Neural progenitor cell (in vitro differentiated cells): ENCODE data around the gene URB1. TPM values are rescaled to one million over a fixed set of nuclear protein-coding genes. Genes with fewer than 3 reads are reported as not detected.

Experiments
- DNase-seq: peaks from one replicate; pipeline ENCODE4 v3.0.0-alpha.2; 2016; ENCODE audit warnings: low spot score
- H2AFZ ChIP-seq: fragments of 200-600 bp; sonication (generic); replicated peaks from 2 replicates; pipeline ENCODE4 v1.6.1; 2016; ENCODE audit warnings: antibody characterized with exemption
- H3F3A ChIP-seq: fragments of 200-600 bp; sonication (generic); 2 replicates; pipeline ENCODE4 v1.6.1; 2016; ENCODE audit warnings: antibody characterized with exemption, low read depth
- H3K27ac ChIP-seq: fragments of 200-600 bp; sonication (generic); 2 replicates; pipeline ENCODE4 v1.5.1; 2016; ENCODE audit warnings: mild to moderate bottlenecking
- H3K27me3 ChIP-seq: fragments of 200-600 bp; sonication (generic); 2 replicates; pipeline ENCODE4 v1.6.1; 2016; ENCODE audit warnings: mild to moderate bottlenecking, moderate library complexity
- H3K36me3 ChIP-seq: fragments of 200-600 bp; sonication (generic); 2 replicates; pipeline ENCODE4 v1.5.1; 2016
- H3K4me1 ChIP-seq: fragments of 200-600 bp; sonication (generic); 2 replicates; pipeline ENCODE4 v1.6.1; 2016; ENCODE audit warnings: mixed run types
- H3K4me2 ChIP-seq: fragments of 200-600 bp; sonication (generic); 2 replicates; pipeline ENCODE4 v1.6.1; 2016
- H3K4me3 ChIP-seq: fragments of 200-600 bp; sonication (generic); 2 replicates; pipeline ENCODE4 v1.5.1; 2016
- H3K79me2 ChIP-seq: fragments of 200-600 bp; sonication (generic); 2 replicates; pipeline ENCODE4 v1.6.1; 2016; ENCODE audit warnings: low read depth
- H3K9ac ChIP-seq: fragments of 200-600 bp; sonication (generic); 2 replicates; pipeline ENCODE4 v1.6.1; 2016
- H3K9me3 ChIP-seq: fragments of 200-600 bp; sonication (generic); 2 replicates; pipeline ENCODE4 v1.5.1; 2016; ENCODE audit warnings: low read depth
- H4K20me1 ChIP-seq: fragments of 200-600 bp; sonication (generic); 2 replicates; pipeline ENCODE4 v1.6.1; 2016; ENCODE audit warnings: low read depth
- H3K27ac Mint-ChIP-seq: 3 replicates; pipeline ENCODE4 v1.8.0; 2021; ENCODE audit warnings: mixed read lengths
- H3K27me3 Mint-ChIP-seq: 2 replicates; pipeline ENCODE4 v1.8.0; 2022; ENCODE audit warnings: low read depth, mild to moderate bottlenecking, inconsistent platforms, moderate library complexity, mixed read lengths; ENCODE audit not compliant: insufficient read depth
- H3K36me3 Mint-ChIP-seq: 3 replicates; pipeline ENCODE4 v1.8.0; 2021; ENCODE audit warnings: mixed read lengths
- H3K4me1 Mint-ChIP-seq: 3 replicates; pipeline ENCODE4 v1.8.0; 2021; ENCODE audit warnings: mixed read lengths
- H3K4me3 Mint-ChIP-seq: 3 replicates; pipeline ENCODE4 v1.8.0; 2021; ENCODE audit warnings: mild to moderate bottlenecking, moderate library complexity, mixed read lengths
- H3K9me3 Mint-ChIP-seq: 3 replicates; pipeline ENCODE4 v1.8.0; 2020; ENCODE audit warnings: mixed read lengths
- EZH2 ChIP-seq: fragments of 200-600 bp; sonication (generic); IDR thresholded peaks from 2 replicates; pipeline ENCODE4 v1.6.1; 2017; ENCODE audit warnings: antibody characterized with exemption, mild to moderate bottlenecking, moderate library complexity
- EZH2phosphoT487 ChIP-seq: fragments of 200-600 bp; sonication (generic); IDR thresholded peaks from 2 replicates; pipeline ENCODE4 v1.6.1; 2017; ENCODE audit warnings: antibody characterized with exemption
- total RNA-seq: library from RNA; depleted of rRNA; stranded (reverse); fragments of >200 nt; gene quantifications from 2 replicates; pipeline ENCODE4 v1.2.3, GENCODE V29; 2015; ENCODE audit warnings: low replicate concordance
- TF ChIP-seq, protein P1 (sequence below): fragments of 200-600 bp; sonication (generic); IDR thresholded peaks from 2 replicates; pipeline ENCODE4 v1.5.1; 2017; ENCODE audit warnings: antibody characterized with exemption, mild to moderate bottlenecking

The URB1 gene
- total RNA-seq, 1 donor from 2014 or later: 7.7 TPM

DNA sequence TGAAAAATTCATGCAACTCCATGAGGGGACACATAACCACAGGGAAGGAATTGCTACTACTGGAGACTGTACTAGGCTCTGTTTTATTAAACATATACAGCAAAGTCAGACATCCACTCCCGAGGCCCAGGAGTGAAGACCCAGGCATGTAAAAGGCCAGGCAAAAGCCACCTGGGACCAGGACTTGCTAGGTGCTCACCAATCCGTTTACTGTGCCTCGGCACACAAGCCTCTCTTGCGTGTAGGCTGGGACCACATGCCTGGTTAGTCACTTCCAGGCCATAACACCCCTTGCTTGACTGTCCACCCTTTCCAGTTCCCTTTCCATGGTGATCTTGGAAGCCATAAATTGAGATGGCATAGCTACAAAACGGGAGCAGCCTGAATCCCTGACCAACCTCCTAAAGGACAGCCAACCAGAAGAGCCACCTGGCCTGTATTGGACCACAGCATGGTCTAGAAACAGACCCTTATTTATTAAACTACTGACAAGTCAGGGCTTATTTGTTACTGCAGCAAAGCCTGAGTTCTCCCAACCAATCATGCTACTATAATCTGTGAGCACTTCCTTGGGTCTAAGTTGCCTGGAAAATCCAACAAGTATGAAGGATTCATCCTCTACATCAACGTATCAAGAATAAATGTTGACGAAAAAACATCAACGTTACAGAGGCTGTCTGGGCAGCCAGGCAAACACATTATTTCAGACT, 39.7 kb downstream of the URB1 start:
- H3K4me1 Mint-ChIP-seq: no peaks in the 10 kb centered on the region
- Histone ChIP-seq H3K27ac (no peak overlapping the region), H3K4me2 (no peak overlapping the region), H3K36me3 (no peaks in the 10 kb centered on the region), H2AFZ (no peak overlapping the region), H3K79me2 (no peaks in the 10 kb centered on the region), H4K20me1 (no peaks in the 10 kb centered on the region), H3K4me1 (no peaks in the 10 kb centered on the region), H3K9ac (no peak overlapping the region), H3K9me3 (no peaks in the 10 kb centered on the region), H3K4me3 (no peak overlapping the region), H3F3A (no peaks in the 10 kb centered on the region), H3K27me3 (no peaks in the 10 kb centered on the region)
- H3K36me3 Mint-ChIP-seq: peaks cover 32% of the 10 kb centered on the region
- DNase-seq: no peak
- H3K9me3 Mint-ChIP-seq: no peaks in the 10 kb centered on the region
- TF ChIP-seq, protein P1, sequence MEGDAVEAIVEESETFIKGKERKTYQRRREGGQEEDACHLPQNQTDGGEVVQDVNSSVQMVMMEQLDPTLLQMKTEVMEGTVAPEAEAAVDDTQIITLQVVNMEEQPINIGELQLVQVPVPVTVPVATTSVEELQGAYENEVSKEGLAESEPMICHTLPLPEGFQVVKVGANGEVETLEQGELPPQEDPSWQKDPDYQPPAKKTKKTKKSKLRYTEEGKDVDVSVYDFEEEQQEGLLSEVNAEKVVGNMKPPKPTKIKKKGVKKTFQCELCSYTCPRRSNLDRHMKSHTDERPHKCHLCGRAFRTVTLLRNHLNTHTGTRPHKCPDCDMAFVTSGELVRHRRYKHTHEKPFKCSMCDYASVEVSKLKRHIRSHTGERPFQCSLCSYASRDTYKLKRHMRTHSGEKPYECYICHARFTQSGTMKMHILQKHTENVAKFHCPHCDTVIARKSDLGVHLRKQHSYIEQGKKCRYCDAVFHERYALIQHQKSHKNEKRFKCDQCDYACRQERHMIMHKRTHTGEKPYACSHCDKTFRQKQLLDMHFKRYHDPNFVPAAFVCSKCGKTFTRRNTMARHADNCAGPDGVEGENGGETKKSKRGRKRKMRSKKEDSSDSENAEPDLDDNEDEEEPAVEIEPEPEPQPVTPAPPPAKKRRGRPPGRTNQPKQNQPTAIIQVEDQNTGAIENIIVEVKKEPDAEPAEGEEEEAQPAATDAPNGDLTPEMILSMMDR: no peak
- TF ChIP-seq EZH2: no peak
- no peak for TF ChIP-seq EZH2phosphoT487
- H3K4me3 Mint-ChIP-seq: no peak overlapping the region
- H3K27me3 Mint-ChIP-seq: no peaks in the 10 kb centered on the region
- no peak overlapping the region for H3K27ac Mint-ChIP-seq

DNA sequence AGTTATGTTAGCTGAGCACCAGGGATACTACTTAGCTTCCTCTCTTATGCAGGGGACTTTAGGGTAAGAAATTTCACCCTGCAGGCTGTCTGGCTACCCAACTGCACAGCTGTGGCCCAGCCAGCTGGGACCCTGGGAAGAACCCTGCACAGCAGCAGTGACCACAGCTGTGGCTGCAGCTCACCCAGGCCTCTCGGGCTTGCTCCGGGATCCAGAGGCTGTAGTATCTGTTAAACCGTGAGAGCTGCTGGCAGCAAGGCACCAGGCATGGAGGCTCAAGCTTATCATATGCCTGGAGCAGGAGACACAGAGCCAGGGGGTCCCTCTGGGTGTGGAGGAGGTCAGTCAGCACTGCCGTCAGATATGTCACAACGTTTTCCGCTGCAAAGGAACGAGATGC, 40.3 kb downstream of the URB1 start:
- H3K36me3 Mint-ChIP-seq: peaks cover 37% of the 10 kb centered on the region
- Histone ChIP-seq H4K20me1 (no peaks in the 10 kb centered on the region), H2AFZ (no peak overlapping the region), H3K9ac (no peak overlapping the region), H3F3A (no peaks in the 10 kb centered on the region), H3K4me1 (no peaks in the 10 kb centered on the region), H3K36me3 (no peaks in the 10 kb centered on the region), H3K4me3 (no peak overlapping the region), H3K4me2 (no peak overlapping the region), H3K27ac (no peak overlapping the region), H3K27me3 (no peaks in the 10 kb centered on the region), H3K9me3 (no peaks in the 10 kb centered on the region), H3K79me2 (no peaks in the 10 kb centered on the region)
- H3K4me3 Mint-ChIP-seq: no peak overlapping the region
- DNase-seq: no peak
- H3K27ac Mint-ChIP-seq: no peak overlapping the region
- TF ChIP-seq, protein P1: no peak
- TF ChIP-seq EZH2phosphoT487: no peak
- no peak for TF ChIP-seq EZH2
- H3K27me3 Mint-ChIP-seq: no peaks in the 10 kb centered on the region
- no peaks in the 10 kb centered on the region for H3K9me3 Mint-ChIP-seq
- no peaks in the 10 kb centered on the region for H3K4me1 Mint-ChIP-seq

DNA sequence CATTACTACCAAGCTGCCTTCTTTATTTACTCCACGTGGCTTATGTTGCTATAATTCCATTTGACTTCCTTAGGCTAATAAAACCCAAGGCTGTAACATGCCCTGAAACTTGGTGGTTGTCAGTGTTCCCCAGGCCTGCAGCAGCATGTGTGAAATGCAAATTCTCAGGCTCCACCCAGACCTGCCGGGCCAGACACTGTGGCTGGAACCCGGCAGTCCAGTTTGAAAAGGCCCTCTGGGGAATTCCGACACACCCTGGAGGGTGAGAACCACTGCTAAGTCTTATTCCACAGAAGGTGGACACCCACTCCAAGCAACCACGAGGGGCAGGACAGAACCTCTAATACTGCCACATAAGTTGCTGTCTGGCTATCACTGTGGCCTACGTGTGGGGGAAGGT, 41.4 kb downstream of the URB1 start:
- Mint-ChIP-seq H3K27me3 (no peaks in the 10 kb centered on the region), H3K4me1 (no peaks in the 10 kb centered on the region), H3K4me3 (no peak overlapping the region), H3K9me3 (no peaks in the 10 kb centered on the region), H3K36me3 (peaks cover 36% of the 10 kb centered on the region), H3K27ac (no peak overlapping the region)
- no peaks in the 10 kb centered on the region for H3K4me1 ChIP-seq
- H3K4me3 ChIP-seq: no peak overlapping the region
- no peak overlapping the region for H3K4me2 ChIP-seq
- no peak for DNase-seq
- no peaks in the 10 kb centered on the region for H3K9me3 ChIP-seq
- H2AFZ ChIP-seq: no peak overlapping the region
- H3K79me2 ChIP-seq: no peaks in the 10 kb centered on the region
- no peak overlapping the region for H3K27ac ChIP-seq
- TF ChIP-seq, protein P1: no peak
- TF ChIP-seq EZH2 (no peak), EZH2phosphoT487 (no peak)
- H4K20me1 ChIP-seq: no peaks in the 10 kb centered on the region
- H3K36me3 ChIP-seq: no peaks in the 10 kb centered on the region
- H3F3A ChIP-seq: no peaks in the 10 kb centered on the region
- no peak overlapping the region for H3K9ac ChIP-seq
- H3K27me3 ChIP-seq: no peaks in the 10 kb centered on the region
